H1 (cell line): ENCODE results near the gene ENO2. TPM values are rescaled to one million over a fixed set of nuclear protein-coding genes. Genes with fewer than 3 reads are reported as not detected.

Source experiments
- CTCF ChIA-PET: fragments of 300-600 bp; sonication (Branson Sonifier 250); formaldehyde crosslinking; loops from one replicate; lab custom pipeline; 2021; ENCODE audit not compliant: partially characterized antibody; lab: Charles Lee
- POLR2A ChIA-PET: fragments of 300-600 bp; sonication (Branson Sonifier 250); formaldehyde crosslinking; loops from one replicate; lab custom pipeline; 2021; ENCODE audit warnings: inconsistent platforms; ENCODE audit not compliant: partially characterized antibody; lab: Charles Lee
- DNase-seq, 2 experiments: peaks; one replicate each; pipeline versions ENCODE4 v3.0.0 to v3.0.0-alpha.2; 2010 to 2022; ENCODE audit warnings: low spot score in 2 of 2, low read depth in 1 of 2, mixed read lengths in 1 of 2
- FAIRE-seq: peaks from 2 replicates; lab custom pipeline; 2011; peaks lifted over from hg19 to GRCh38; lab: Jason Lieb, UNC
- H2AFZ ChIP-seq: 2 replicates; pipeline ENCODE4 v1.8.1; 2012; ENCODE audit warnings: low read length, inconsistent platforms
- H2AK5ac ChIP-seq: 2 replicates; pipeline ENCODE4 v1.6.1; 2013; ENCODE audit warnings: low read depth, low read length
- H2BK120ac ChIP-seq: replicated peaks from 2 replicates; pipeline ENCODE3; 2013; ENCODE audit warnings: low read depth, low read length, inconsistent platforms
- H2BK12ac ChIP-seq: 2 replicates; pipeline ENCODE4 v1.6.1; 2013; ENCODE audit warnings: low read depth, low read length
- H2BK15ac ChIP-seq: 2 replicates; pipeline ENCODE4 v1.6.1; 2013; ENCODE audit warnings: low read length
- H2BK20ac ChIP-seq: 2 replicates; pipeline ENCODE4 v1.6.1; 2013; ENCODE audit warnings: low read length
- H2BK5ac ChIP-seq: 2 replicates; pipeline ENCODE4 v1.6.1; 2013; ENCODE audit warnings: low read depth, low read length
- H3K14ac ChIP-seq: 2 replicates; pipeline ENCODE4 v1.6.1; 2013; ENCODE audit warnings: inconsistent platforms; ENCODE audit not compliant: insufficient read length
- H3K18ac ChIP-seq: 2 replicates; pipeline ENCODE4 v1.6.1; 2013; ENCODE audit warnings: low read length; ENCODE audit errors: extremely low read depth
- H3K23ac ChIP-seq: 2 replicates; pipeline ENCODE4 v1.6.1; 2013; ENCODE audit warnings: inconsistent platforms; ENCODE audit not compliant: insufficient read length
- H3K23me2 ChIP-seq: 2 replicates; pipeline ENCODE4 v1.6.1; 2013; ENCODE audit warnings: low read depth, low read length
- H3K27ac ChIP-seq: 2 replicates; pipeline ENCODE4 v1.6.1; 2011; ENCODE audit warnings: low read depth, low read length, inconsistent platforms
- H3K27me3 ChIP-seq, 4 experiments: replicated peaks in 1 of 4; 1 replicate in 1 of 4; 2 replicates in 3 of 4; pipeline versions ENCODE4 v1.6.1 to v1.8.1; 2011 to 2013; ENCODE audit warnings: low read length in 3 of 4, mild to moderate bottlenecking in 3 of 4, inconsistent platforms in 2 of 4, mixed read lengths in 2 of 4, moderate library complexity in 1 of 4; ENCODE audit not compliant: control insufficient read depth in 3 of 4, insufficient read depth in 3 of 4; ENCODE audit errors: extremely low read depth in 1 of 4
- H3K36me3 ChIP-seq, 4 experiments: 2 replicates each; pipeline versions ENCODE4 v1.6.1 to v1.8.1; 2011 to 2013; ENCODE audit warnings: mild to moderate bottlenecking in 4 of 4, low read length in 3 of 4, moderate library complexity in 2 of 4, control low read depth in 1 of 4, inconsistent platforms in 1 of 4; ENCODE audit not compliant: insufficient read depth in 4 of 4, control insufficient read depth in 2 of 4
- H3K4ac ChIP-seq: replicated peaks from 2 replicates; pipeline ENCODE3; 2013; ENCODE audit warnings: low read length, low read depth, mixed read lengths, inconsistent platforms; ENCODE audit not compliant: insufficient read length
- H3K4me1 ChIP-seq, 4 experiments: replicated peaks in 1 of 4; 1 replicate in 1 of 4; 2 replicates in 3 of 4; pipeline versions ENCODE4 v1.6.1 to v1.8.1; 2011 to 2013; ENCODE audit warnings: low read length in 3 of 4, inconsistent platforms in 2 of 4, mixed read lengths in 1 of 4; ENCODE audit not compliant: insufficient read depth in 4 of 4, control insufficient read depth in 3 of 4
- H3K4me2 ChIP-seq, 2 experiments: 2 replicates each; pipeline versions ENCODE4 v1.6.1 to v1.8.1; 2011 to 2013; ENCODE audit warnings: low read depth in 2 of 2, low read length in 2 of 2, control low read depth in 1 of 2, inconsistent platforms in 1 of 2, mild to moderate bottlenecking in 1 of 2; ENCODE audit not compliant: insufficient read depth in 1 of 2
- H3K4me3 ChIP-seq, 4 experiments: fragments of 200-600, 300-600 bp in 1 of 4; sonication (generic), shearing (Covaris generic), sonication (Bioruptor Twin) in 1 of 4; 2 replicates each; pipeline versions ENCODE4 v1.5.1 to v1.8.1; 2011 to 2016; ENCODE audit warnings: low read length in 4 of 4, low read depth in 3 of 4, control low read depth in 2 of 4, inconsistent platforms in 2 of 4, mild to moderate bottlenecking in 2 of 4, mixed read lengths in 1 of 4, moderate library complexity in 1 of 4; ENCODE audit not compliant: insufficient read depth in 2 of 4; ENCODE audit errors: extremely low read depth in 1 of 4
- H3K56ac ChIP-seq: replicated peaks from 2 replicates; pipeline ENCODE3; 2013; ENCODE audit warnings: low read depth, mild to moderate bottlenecking, mixed read lengths, low read length, inconsistent platforms; ENCODE audit not compliant: insufficient read length
- H3K79me1 ChIP-seq: 2 replicates; pipeline ENCODE4 v1.6.1; 2013; ENCODE audit warnings: low read depth, low read length, control low read depth
- H3K79me2 ChIP-seq, 2 experiments: 2 replicates each; pipeline versions ENCODE4 v1.6.1 to v1.8.1; 2012 to 2013; ENCODE audit warnings: low read length in 2 of 2, mild to moderate bottlenecking in 2 of 2, inconsistent platforms in 1 of 2; ENCODE audit not compliant: insufficient read depth in 2 of 2, control insufficient read depth in 1 of 2
- H3K9ac ChIP-seq, 4 experiments: replicated peaks in 1 of 4; 1 replicate in 1 of 4; 2 replicates in 3 of 4; pipeline versions ENCODE4 v1.6.1 to v1.8.1; 2011 to 2013; ENCODE audit warnings: low read depth in 3 of 4, low read length in 3 of 4, control low read depth in 2 of 4, mild to moderate bottlenecking in 2 of 4, moderate library complexity in 2 of 4, inconsistent platforms in 1 of 4; ENCODE audit errors: extremely low read depth in 1 of 4
- H3K9me3 ChIP-seq, 2 experiments: 2 replicates each; pipeline versions ENCODE4 v1.6.1 to v1.8.1; 2012 to 2013; ENCODE audit warnings: mild to moderate bottlenecking in 2 of 2, moderate library complexity in 2 of 2, control low read depth in 1 of 2, inconsistent platforms in 1 of 2, low read depth in 1 of 2, low read length in 1 of 2, mixed read lengths in 1 of 2; ENCODE audit not compliant: insufficient read depth in 2 of 2
- H4K20me1 ChIP-seq, 2 experiments: replicated peaks in 1 of 2; 2 replicates each; pipeline versions ENCODE3 to v1.8.1; 2011 to 2013; ENCODE audit warnings: inconsistent platforms in 2 of 2, low read length in 2 of 2, mild to moderate bottlenecking in 1 of 2; ENCODE audit not compliant: insufficient read depth in 2 of 2, control insufficient read depth in 1 of 2
- H4K5ac ChIP-seq: 2 replicates; pipeline ENCODE4 v1.6.1; 2013; ENCODE audit warnings: low read length, low read depth, mixed read lengths, inconsistent platforms; ENCODE audit not compliant: insufficient read length
- H4K8ac ChIP-seq: 2 replicates; pipeline ENCODE4 v1.8.0; 2013; ENCODE audit warnings: mild to moderate bottlenecking, moderate library complexity, low read length, inconsistent platforms; ENCODE audit not compliant: insufficient read depth; ENCODE audit errors: extremely low read depth
- H4K91ac ChIP-seq: replicated peaks from 2 replicates; pipeline ENCODE3; 2013; ENCODE audit warnings: low read length, mixed read lengths, inconsistent platforms; ENCODE audit not compliant: insufficient read length
- CHD1 ChIP-seq: IDR thresholded peaks from 2 replicates; pipeline ENCODE4 v1.6.1; 2012; ENCODE audit warnings: low read depth, low read length, improper control_type of control experiment
- KDM1A ChIP-seq: fragments of 200-600, 300-600 bp; sonication (generic); IDR thresholded peaks from 2 replicates; pipeline ENCODE4 v1.7.1; 2016; ENCODE audit warnings: mild to moderate bottlenecking, low read length, borderline replicate concordance
- NRF1 ChIP-seq: IDR thresholded peaks from 2 replicates; pipeline ENCODE4 v1.6.1; 2011; ENCODE audit warnings: mild to moderate bottlenecking, low read depth, low read length, improper control_type of control experiment
- POLR2A ChIP-seq, 2 experiments: IDR thresholded peaks; 1 replicate in 1 of 2; 2 replicates in 1 of 2; pipeline ENCODE4 v1.6.1; 2011; ENCODE audit warnings: low read depth in 2 of 2, low read length in 2 of 2, mild to moderate bottlenecking in 2 of 2; ENCODE audit errors: control extremely low read depth in 1 of 2
- SAP30 ChIP-seq: fragments of 300-600 bp; sonication (generic); IDR thresholded peaks from 2 replicates; pipeline ENCODE4 v1.7.1; 2012; ENCODE audit warnings: low read length, moderate library complexity, mild to moderate bottlenecking, inconsistent platforms; ENCODE audit not compliant: insufficient read depth, insufficient replicate concordance
- SUZ12 ChIP-seq: fragments of 200-600 bp; sonication (generic); IDR thresholded peaks from 2 replicates; pipeline ENCODE4 v1.6.1; 2012; ENCODE audit warnings: mild to moderate bottlenecking, inconsistent platforms, low read length, moderate library complexity, mixed read lengths
- ZNF274 ChIP-seq: IDR thresholded peaks from 2 replicates; pipeline ENCODE4 v1.7.0; 2012; ENCODE audit warnings: low read length, borderline replicate concordance; ENCODE audit errors: extremely low read depth
- WGBS, 2 experiments: shearing (Covaris generic) in 1 of 2; methylation state at CpG; one replicate each; pipeline versions ENCODE4 v1.1.6 to v1.1.7; 2013 to 2015; ENCODE audit warnings: low lambda C conversion rate in 2 of 2, mixed read lengths in 2 of 2, inconsistent platforms in 1 of 2, low coverage in 1 of 2, missing lambda C conversion rate in 1 of 2; ENCODE audit not compliant: insufficient replicate concordance in 2 of 2, insufficient coverage in 1 of 2, insufficient read length in 1 of 2; ENCODE audit errors: extremely low coverage in 1 of 2, missing lambda C conversion rate in 1 of 2; 5-methylcytosine and 5-hydroxymethylcytosine counted together
- polyA plus RNA-seq, 7 experiments: library from polyadenylated mRNA; depleted of rRNA in 3 of 7; stranded (reverse) in 5 of 7; unstranded in 2 of 7; fragments of >200 nt in 5 of 7; fragments of 200-250 nt in 2 of 7; gene quantifications; 1 replicate in 5 of 7; 2 replicates in 1 of 7; 4 replicates in 1 of 7; pipeline versions ENCODE4 v1.2.1 to v1.2.3, GENCODE V29; 2011 to 2013; ENCODE audit warnings: missing spikeins in 2 of 7, mixed read lengths in 2 of 7
- total RNA-seq: library from RNA; stranded (reverse); fragmentation: NEBNext Ultra II Directional; extraction: Animal tissue kit (Norgen Biotek cat#: 25700); gene quantifications from 2 replicates; pipeline ENCODE4 v1.2.1, GENCODE V29; 2021
- TF ChIP-seq, protein P1 (sequence below): IDR thresholded peaks from 2 replicates; pipeline ENCODE4 v1.6.1; 2012; ENCODE audit warnings: inconsistent platforms

ENO2 gene
- total and polyA plus RNA-seq, 2 of the 8 experiments (the other 6 are each of a cell fraction or from before 2014, with no cell fraction given), result 92.4 to 102 TPM

DNA sequence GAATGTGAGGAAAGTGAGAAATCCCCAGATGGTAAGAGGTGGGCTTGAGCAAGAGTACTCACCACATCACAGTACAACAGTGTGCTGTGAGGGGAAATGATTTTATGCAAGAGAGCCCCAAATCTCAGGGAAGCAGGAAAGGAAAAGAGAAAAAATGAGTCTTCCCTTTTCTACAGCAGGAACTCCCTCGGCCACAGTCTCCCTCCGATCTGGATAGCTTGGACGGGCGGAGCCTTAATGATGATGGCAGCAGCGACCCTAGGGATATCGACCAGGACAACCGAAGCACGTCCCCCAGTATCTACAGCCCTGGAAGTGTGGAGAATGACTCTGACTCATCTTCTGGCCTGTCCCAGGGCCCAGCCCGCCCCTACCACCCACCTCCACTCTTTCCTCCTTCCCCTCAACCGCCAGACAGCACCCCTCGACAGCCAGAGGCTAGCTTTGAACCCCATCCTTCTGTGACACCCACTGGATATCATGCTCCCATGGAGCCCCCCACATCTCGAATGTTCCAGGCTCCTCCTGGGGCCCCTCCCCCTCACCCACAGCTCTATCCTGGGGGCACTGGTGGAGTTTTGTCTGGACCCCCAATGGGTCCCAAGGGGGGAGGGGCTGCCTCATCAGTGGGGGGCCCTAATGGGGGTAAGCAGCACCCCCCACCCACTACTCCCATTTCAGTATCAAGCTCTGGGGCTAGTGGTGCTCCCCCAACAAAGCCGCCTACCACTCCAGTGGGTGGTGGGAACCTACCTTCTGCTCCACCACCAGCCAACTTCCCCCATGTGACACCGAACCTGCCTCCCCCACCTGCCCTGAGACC, 21.2 kb downstream of the ENO2 start:
- 0 out of 2 replicates have a peak overlapping the region, but pooled peaks have one; percentile 3 for H4K8ac ChIP-seq
- TF ChIP-seq KDM1A (no peak), ZNF274 (no peak), CHD1 (no peak), SUZ12 (no peak), POLR2A (IDR thresholded peaks at IDR 0.05; ENCODE audit: control extremely low read depth in 1 of 2, low read depth in 2 of 2, low read length in 2 of 2) (0 out of 3 replicates have a peak, but pooled peaks of 1 of the 2 experiments have one; percentile 6), NRF1 (no peak), SAP30 (no peak)
- TF ChIP-seq, protein P1, sequence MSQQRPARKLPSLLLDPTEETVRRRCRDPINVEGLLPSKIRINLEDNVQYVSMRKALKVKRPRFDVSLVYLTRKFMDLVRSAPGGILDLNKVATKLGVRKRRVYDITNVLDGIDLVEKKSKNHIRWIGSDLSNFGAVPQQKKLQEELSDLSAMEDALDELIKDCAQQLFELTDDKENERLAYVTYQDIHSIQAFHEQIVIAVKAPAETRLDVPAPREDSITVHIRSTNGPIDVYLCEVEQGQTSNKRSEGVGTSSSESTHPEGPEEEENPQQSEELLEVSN, result no peak
- TF ChIP-seq, all 59 proteins: peak for 1
- H3K79me2 ChIP-seq, result peaks cover 4 to 18% of the 10 kb centered on the region in 2 experiments
- H3K56ac ChIP-seq, result no peak overlapping the region
- H3K36me3 ChIP-seq, result peaks cover 9 to 46% (median 26%) of the 10 kb centered on the region in 4 experiments
- H3K23ac ChIP-seq, result no peak overlapping the region
- H3K9ac ChIP-seq, result no peak overlapping the region
- H4K20me1 ChIP-seq, result peaks cover 12 to 15% of the 10 kb centered on the region in 2 experiments
- no peak overlapping the region for H3K18ac ChIP-seq
- peaks cover 4% of the 10 kb centered on the region; the same call in 1 of the 2 replicates for H3K23me2 ChIP-seq
- H3K4me3 ChIP-seq, result no peak overlapping the region
- FAIRE-seq, result no peak
- no peak overlapping the region for H2BK15ac ChIP-seq
- H3K4me2 ChIP-seq, result no peak overlapping the region
- H2AFZ ChIP-seq, result no peak overlapping the region
- no peaks in the 10 kb centered on the region for H3K9me3 ChIP-seq
- H2BK120ac ChIP-seq, result no peak overlapping the region
- ChIA-PET CTCF (interaction anchor here (0.6 to 20.2 kb wide), 10 partner anchors 10 to 382 kb away, joined by 3 to 253 read pairs (median 3); partner anchors contain the start of genes ATN1, SPSB2 and TPI1), POLR2A (interaction anchor here (0.8 to 44.0 kb wide), 9 partner anchors 7 to 323 kb away, joined by 3 to 1596 read pairs (median 6); partner anchors contain the start of genes ATN1, C12orf57, EMG1 and ENO2)
- H2BK5ac ChIP-seq, result no peak overlapping the region
- H3K79me1 ChIP-seq, result peaks cover 12% of the 10 kb centered on the region
- no peaks in the 10 kb centered on the region for H3K27me3 ChIP-seq
- H3K14ac ChIP-seq, result no peak overlapping the region
- no peak overlapping the region for H4K5ac ChIP-seq
- H3K4me1 ChIP-seq, result peaks cover 0 to 13% (median 5%) of the 10 kb centered on the region in 4 experiments; a peak in 5 of 7 replicates
- no peak for DNase-seq
- H2AK5ac ChIP-seq, result no peak overlapping the region
- no peak overlapping the region for H3K27ac ChIP-seq
- H4K91ac ChIP-seq, result no peak overlapping the region
- H2BK12ac ChIP-seq, result no peak overlapping the region
- no peak overlapping the region for H3K4ac ChIP-seq
- no peak overlapping the region for H2BK20ac ChIP-seq
- 95% methylated on average over 14 of the region's 14 CpGs; no CpG with 5 or more reads in 1 of the 2 experiments for WGBS, 2 experiments
